HepG2 (cell line): ENCODE measurements around the gene GRIN2C. TPM values are rescaled to one million over a fixed set of nuclear protein-coding genes. Genes with fewer than 3 reads are reported as not detected.

ENCODE experiments used
- ATAC-seq: fragments of 200-7000 bp; cut with Tn5 transposase; 3 replicates; pipeline ENCODE4 v1.9.1; 2020; ENCODE audit warnings: mild to moderate bottlenecking, moderate library complexity
- BruUV-seq: library from RNA; stranded (reverse); fragments of 400-500 nt; replicated peaks from 2 replicates; lab custom pipeline; 2021; lab: Mats Ljungman, UMichigan
- CTCF ChIA-PET: fragments of 300-600 bp; formaldehyde crosslinking; extraction: SDS; loops from one replicate; lab custom pipeline; 2021; ENCODE audit warnings: low total read pairs, inconsistent platforms, low intra/inter-chr PET ratio; lab: Yijun Ruan, JAX
- POLR2A ChIA-PET: fragments of 350-600 bp; sonication (Branson Sonifier 250); formaldehyde crosslinking; loops from one replicate; lab custom pipeline; 2020; ENCODE audit warnings: antibody characterized with exemption, inconsistent platforms; lab: Yijun Ruan, JAX
- DNase-seq: peaks from one replicate; pipeline ENCODE4 v3.0.0-alpha.2; 2015; ENCODE audit warnings: low spot score
- FAIRE-seq: peaks from 3 replicates; lab custom pipeline; 2011; peaks lifted over from hg19 to GRCh38; lab: Jason Lieb, UNC
- H2AFZ ChIP-seq: one replicate; pipeline ENCODE4 v1.6.1; 2011; ENCODE audit warnings: low read length, inconsistent platforms
- H3K27ac ChIP-seq: fragments of 300-600 bp; 3 replicates; pipeline ENCODE4 v1.8.0; 2011; ENCODE audit warnings: mixed run types, mild to moderate bottlenecking, mixed read lengths, low read length, inconsistent platforms; ENCODE audit not compliant: insufficient read depth; ENCODE audit errors: extremely low read length
- H3K27me3 ChIP-seq, 2 experiments: fragments of 200-600 bp in 1 of 2; 2 replicates in 1 of 2; 3 replicates in 1 of 2; pipeline versions ENCODE4 v1.6.0 to v1.8.0; 2011; ENCODE audit warnings: low read length in 2 of 2, mild to moderate bottlenecking in 2 of 2, moderate library complexity in 2 of 2, inconsistent platforms in 1 of 2; ENCODE audit not compliant: insufficient read depth in 2 of 2, control insufficient read depth in 1 of 2
- H3K36me3 ChIP-seq, 2 experiments: fragments of 200-600 bp in 1 of 2; replicated peaks in 1 of 2; 2 replicates in 1 of 2; 3 replicates in 1 of 2; pipeline versions ENCODE4 v1.5.1 to v1.8.0; 2011; ENCODE audit warnings: low read length in 2 of 2, inconsistent platforms in 1 of 2; ENCODE audit not compliant: insufficient read depth in 2 of 2, control insufficient read depth in 1 of 2
- H3K4me1 ChIP-seq: 2 replicates; pipeline ENCODE4 v1.5.1; 2012; ENCODE audit warnings: low read length, inconsistent platforms; ENCODE audit not compliant: insufficient read depth
- H3K4me2 ChIP-seq: 2 replicates; pipeline ENCODE4 v1.6.0; 2011; ENCODE audit warnings: low read depth, low read length, inconsistent platforms
- H3K4me3 ChIP-seq, 3 experiments: fragments of 200-600 bp in 1 of 3; sonication (generic), shearing (Covaris generic) in 1 of 3; replicated peaks in 1 of 3; 2 replicates each; pipeline ENCODE4 v1.5.1; 2011 to 2016; ENCODE audit warnings: low read length in 3 of 3, inconsistent platforms in 2 of 3, low read depth in 2 of 3, mild to moderate bottlenecking in 2 of 3, control low read depth in 1 of 3, mixed read lengths in 1 of 3; ENCODE audit not compliant: insufficient read depth in 1 of 3
- H3K79me2 ChIP-seq: one replicate; pipeline ENCODE4 v1.6.1; 2011; ENCODE audit warnings: low read length, inconsistent platforms; ENCODE audit not compliant: insufficient read depth
- H3K9ac ChIP-seq: 2 replicates; pipeline ENCODE4 v1.6.0; 2011; ENCODE audit warnings: mild to moderate bottlenecking, low read depth, low read length, inconsistent platforms; ENCODE audit not compliant: insufficient read depth
- H3K9me3 ChIP-seq: 2 replicates; pipeline ENCODE4 v1.5.1; 2012; ENCODE audit warnings: mild to moderate bottlenecking, low read length
- H4K20me1 ChIP-seq: 2 replicates; pipeline ENCODE4 v1.6.0; 2011; ENCODE audit warnings: inconsistent platforms, mild to moderate bottlenecking, low read length, moderate library complexity; ENCODE audit not compliant: insufficient read depth
- BHLHE40 ChIP-seq: IDR thresholded peaks from 2 replicates; pipeline ENCODE4 v1.6.1; 2011; ENCODE audit warnings: low read length, improper control_type of control experiment
- CEBPZ ChIP-seq: IDR thresholded peaks from 2 replicates; pipeline ENCODE4 v1.6.1; 2012; ENCODE audit warnings: low read length, improper control_type of control experiment
- FOXK2 ChIP-seq: fragments of 450-650 bp; IDR thresholded peaks from 2 replicates; pipeline ENCODE4 v1.6.1; 2016
- GPBP1L1 ChIP-seq: sonication (generic); formaldehyde crosslinking; IDR thresholded peaks from 2 replicates; pipeline ENCODE4 v1.5.0; 2020; ENCODE audit warnings: mild to moderate bottlenecking, missing genetic modification reagents
- HINFP ChIP-seq: sonication (generic); formaldehyde crosslinking; IDR thresholded peaks from 2 replicates; pipeline ENCODE4 v1.4.0; 2020; ENCODE audit warnings: low read depth, mild to moderate bottlenecking, missing genetic modification reagents
- MATR3 ChIP-seq: sonication (generic); formaldehyde crosslinking; IDR thresholded peaks from 2 replicates; pipeline ENCODE4 v1.4.0; 2020; ENCODE audit warnings: missing genetic modification reagents
- NKX3-1 ChIP-seq: sonication (generic); formaldehyde crosslinking; IDR thresholded peaks from 2 replicates; pipeline ENCODE4 v1.5.0; 2020; ENCODE audit warnings: missing genetic modification reagents
- SALL1 ChIP-seq: sonication (generic); formaldehyde crosslinking; IDR thresholded peaks from 2 replicates; pipeline ENCODE4 v1.8.0; 2022; ENCODE audit warnings: mild to moderate bottlenecking, missing genetic modification reagents
- TMF1 ChIP-seq: sonication (generic); formaldehyde crosslinking; IDR thresholded peaks from 2 replicates; pipeline ENCODE4 v1.8.1; 2022; ENCODE audit warnings: low read depth, missing genetic modification reagents
- ZBTB44 ChIP-seq: sonication (generic); formaldehyde crosslinking; IDR thresholded peaks from 2 replicates; pipeline ENCODE4 v1.4.0; 2020; ENCODE audit warnings: missing genetic modification reagents
- ZIK1 ChIP-seq: sonication (generic); formaldehyde crosslinking; IDR thresholded peaks from 2 replicates; pipeline ENCODE4 v1.5.0; 2020; ENCODE audit warnings: mild to moderate bottlenecking, low read depth, missing genetic modification reagents, borderline replicate concordance
- ZNF543 ChIP-seq: sonication (generic); formaldehyde crosslinking; IDR thresholded peaks from 2 replicates; pipeline ENCODE4 v1.4.0; 2020; ENCODE audit warnings: mild to moderate bottlenecking, missing genetic modification reagents
- ZNF614 ChIP-seq: IDR thresholded peaks from 2 replicates; pipeline ENCODE4 v1.6.1; 2018; ENCODE audit warnings: missing biosample characterization, missing genetic modification reagents, inconsistent platforms, borderline replicate concordance
- ZNF710 ChIP-seq: sonication (generic); formaldehyde crosslinking; IDR thresholded peaks from 2 replicates; pipeline ENCODE4 v1.5.0; 2020; ENCODE audit warnings: mild to moderate bottlenecking, missing genetic modification reagents, borderline replicate concordance
- ZNF777 ChIP-seq: sonication (generic); formaldehyde crosslinking; IDR thresholded peaks from 2 replicates; pipeline ENCODE4 v1.4.0; 2020; ENCODE audit warnings: missing genetic modification reagents
- ZNF891 ChIP-seq: sonication (generic); formaldehyde crosslinking; IDR thresholded peaks from 2 replicates; pipeline ENCODE4 v1.5.0; 2020; ENCODE audit warnings: mild to moderate bottlenecking, missing genetic modification reagents
- WGBS: methylation state at CpG from one replicate; pipeline ENCODE4 v1.1.6; 2017; ENCODE audit warnings: low lambda C conversion rate; 5-methylcytosine and 5-hydroxymethylcytosine counted together
- in situ Hi-C: cut with HindIII; loops from 2 replicates; pipeline ENCODE4 v1.10.0; 2017; ENCODE audit warnings: low pct_unique_long_range_greater_than_20kb; ENCODE audit not compliant: extremely low pct_ligation_motif_present
- intact Hi-C: fragments of 100-400 bp; cut with micrococcal nuclease; formaldehyde crosslinking; loops from one replicate; pipeline ENCODE4 v1.10.0; 2022; ENCODE audit not compliant: unreplicated experiment
- polyA plus RNA-seq, 8 experiments: library from polyadenylated mRNA; depleted of rRNA in 3 of 8; stranded (reverse) in 7 of 8; unstranded in 1 of 8; fragments of >200 nt; fragmentation: Illumina TruSeq in 4 of 8; extraction: Trizol in 4 of 8; gene quantifications; 2 replicates each; pipeline versions ENCODE4 v1.2.1 to v1.2.3, GENCODE V29; 2011 to 2016; ENCODE audit warnings: low read depth in 4 of 8, missing spikeins in 1 of 8, mixed read lengths in 1 of 8; ENCODE audit not compliant: insufficient read depth in 1 of 8
- total RNA-seq, 5 experiments: library from RNA; depleted of rRNA; stranded (reverse); fragments of >200 nt; fragmentation: Illumina TruSeq; extraction: Trizol; gene quantifications; 2 replicates each; pipeline ENCODE4 v1.2.3, GENCODE V29; 2016; ENCODE audit warnings: low read depth in 1 of 5

The GRIN2C gene
- total and polyA plus RNA-seq, 2 of the 13 experiments (the other 11 are each of a cell fraction or from before 2014, with no cell fraction given): 0.03 to 0.11 TPM

- Histone ChIP-seq H3K4me3 (no peak overlapping the region), H3K27me3 (peaks cover 9 to 87% of the 10 kb centered on the region in 2 experiments), H3K4me2 (no peak overlapping the region), H3K27ac (no peak overlapping the region), H4K20me1 (no peaks in the 10 kb centered on the region; the same call in 1 of the 2 replicates), H3K36me3 (no peaks in the 10 kb centered on the region), H3K4me1 (peaks cover 9% of the 10 kb centered on the region), H2AFZ (no peak overlapping the region), H3K9ac (no peak overlapping the region), H3K79me2 (no peaks in the 10 kb centered on the region), H3K9me3 (no peaks in the 10 kb centered on the region)
- intact Hi-C loops (no loop called here), in situ Hi-C loops (no loop called here)
- FAIRE-seq (no peak), ATAC-seq (no peak), DNase-seq (no peak)
- ChIA-PET CTCF (no interaction called here), POLR2A (no interaction called here)
- BruUV-seq: no TSS peak
- whole genome bisulfite sequencing: 14% methylated on average over 3 of the region's 3 CpGs
- TF ChIP-seq ZNF543 (CRISPR knock-in tag) (no peak), BHLHE40 (no peak), TMF1 (CRISPR knock-in tag) (no peak), ZBTB44 (CRISPR knock-in tag) (no peak), SALL1 (no peak), FOXK2 (no peak), HINFP (CRISPR knock-in tag) (no peak), NKX3-1 (CRISPR knock-in tag) (no peak), ZNF891 (no peak), ZIK1 (CRISPR knock-in tag) (no peak), GPBP1L1 (CRISPR knock-in tag) (no peak), ZNF777 (CRISPR knock-in tag) (no peak), MATR3 (CRISPR knock-in tag) (no peak), ZNF614 (CRISPR knock-in tag) (no peak), ZNF710 (no peak), CEBPZ (no peak)
Measured at GRCh38 chr17:74850914-74851313, 8.8 kb downstream of the GRIN2C start.
